Myocyte (in vitro differentiated cells): ENCODE data around the gene SAMD4A. TPM values are rescaled to one million over a fixed set of nuclear protein-coding genes. Genes with fewer than 3 reads are reported as not detected.
A peak's percentile ranks its signal among the peaks of the same experiment; 100 is the strongest.

ENCODE experiments used
- DNase-seq: peaks from one replicate; pipeline ENCODE4 v3.0.0-alpha.2; 2012; ENCODE audit warnings: low read depth
- total RNA-seq: library from RNA; depleted of rRNA; stranded (reverse); fragments of >200 nt; gene quantifications from 2 replicates; pipeline ENCODE4 v1.2.3, GENCODE V29; 2014

Gene SAMD4A
- total RNA-seq, 1 donor from 2014 or later = 83.2 TPM

DNA sequence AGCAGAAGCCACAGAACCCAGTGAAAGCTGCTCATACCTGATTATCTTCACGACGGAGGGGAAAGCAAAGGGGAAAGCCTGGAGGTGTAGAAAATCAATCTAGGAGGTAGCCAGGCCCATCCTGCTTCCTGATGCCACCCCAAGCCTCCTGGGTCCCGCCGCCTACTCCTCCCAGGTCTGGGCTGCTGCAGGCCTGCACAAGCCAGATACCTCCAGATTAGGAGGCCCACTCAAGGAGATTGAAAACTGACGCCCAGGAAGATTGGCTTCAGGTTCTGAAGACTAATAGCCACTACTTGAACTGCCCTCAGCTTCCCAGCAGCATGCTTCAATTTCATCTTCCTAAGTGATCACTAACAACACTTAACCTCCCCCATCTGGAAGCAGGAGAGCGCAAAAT lies 248.6 kb downstream of the SAMD4A start:
- no peak for DNase-seq

DNA sequence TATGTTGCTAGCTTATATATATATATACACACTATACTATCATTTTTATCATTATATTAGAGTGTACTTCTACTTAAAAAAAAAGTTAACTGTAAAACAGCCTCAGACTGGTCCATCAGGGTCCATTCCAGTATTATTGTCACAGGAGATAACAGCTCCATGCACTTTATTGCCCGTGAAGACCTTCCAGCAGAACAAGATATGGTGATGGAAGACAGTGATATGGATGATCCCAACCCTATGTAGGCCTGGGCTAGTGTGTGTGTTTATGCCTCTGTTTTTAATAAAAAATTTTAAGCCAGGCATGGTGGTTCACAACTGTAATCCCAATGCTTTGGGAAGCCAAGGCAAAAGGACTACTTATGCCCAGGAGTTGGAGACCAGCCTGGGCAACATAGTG lies 249.5 kb downstream of the SAMD4A start:
- no peak for DNase-seq

- no peak for DNase-seq
Measured at GRCh38 chr14:54817506-54817905, 250.6 kb downstream of the SAMD4A start.

DNA sequence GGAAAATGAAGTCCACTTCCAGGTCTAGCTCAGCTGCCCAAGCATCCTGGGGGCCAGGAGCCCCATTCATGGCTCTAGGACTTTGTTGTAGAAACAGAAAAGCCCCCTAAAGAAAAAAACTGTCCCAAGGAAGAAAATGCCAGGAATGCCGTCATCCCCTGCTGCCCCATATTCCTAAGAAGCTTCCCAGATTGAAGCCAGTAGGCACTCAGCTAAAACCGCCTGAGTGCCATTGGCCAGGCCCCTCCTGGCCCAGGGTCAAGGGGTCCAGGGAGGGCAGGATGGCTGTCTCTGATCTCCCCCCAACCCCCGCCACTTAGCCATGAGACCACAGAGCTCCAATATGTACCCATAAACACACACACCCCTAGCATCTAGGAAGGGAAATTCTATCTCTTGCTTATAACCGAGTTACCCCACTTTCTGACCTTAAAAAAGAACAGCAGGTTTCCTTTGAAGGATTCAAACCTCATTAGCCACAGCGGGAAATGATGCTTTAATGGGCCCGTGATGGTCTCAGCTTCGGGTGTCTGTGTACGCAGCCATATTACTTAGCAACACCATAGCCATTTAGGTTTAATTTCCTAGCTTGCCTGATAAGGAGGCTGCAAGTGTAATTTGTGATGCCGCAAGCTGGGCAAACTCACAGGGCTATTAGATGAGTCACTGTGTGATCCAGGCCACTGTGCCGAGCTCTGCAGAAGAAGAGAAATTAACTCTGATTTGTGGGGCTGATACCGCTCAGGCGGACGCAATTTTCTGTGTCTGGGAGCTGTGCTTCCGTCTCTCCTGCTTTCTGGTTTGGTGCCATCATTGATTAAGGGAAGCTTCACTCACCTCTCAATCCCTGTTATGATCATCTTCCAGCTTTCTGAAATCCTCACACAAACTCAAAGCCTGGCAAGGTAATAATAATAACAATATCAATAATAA lies 251.5 kb downstream of the SAMD4A start:
- peak; percentile 75 for DNase-seq

DNA sequence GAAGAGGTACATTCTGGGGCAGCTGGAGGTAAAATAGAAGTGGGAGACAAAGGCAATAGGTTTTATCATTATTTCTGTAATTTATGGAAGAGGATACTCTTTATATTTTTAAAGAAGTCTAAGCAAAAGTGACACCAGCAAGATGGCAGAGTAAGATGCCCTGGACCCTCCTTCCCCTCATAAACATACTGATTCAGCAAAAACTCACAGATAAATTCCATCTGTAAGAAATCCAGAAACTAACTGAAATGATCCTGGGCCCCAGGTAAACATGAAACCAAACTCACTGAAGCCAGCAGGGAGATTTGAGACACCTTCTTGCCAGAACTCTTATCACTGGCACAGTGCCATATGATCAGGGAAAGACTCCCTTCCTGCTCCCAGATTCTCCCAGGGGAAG lies 255.8 kb downstream of the SAMD4A start:
- DNase-seq = no peak

GRCh38 chr14:54823757-54824549 lies 257.0 kb downstream of the SAMD4A start:
- no peak for DNase-seq

DNA sequence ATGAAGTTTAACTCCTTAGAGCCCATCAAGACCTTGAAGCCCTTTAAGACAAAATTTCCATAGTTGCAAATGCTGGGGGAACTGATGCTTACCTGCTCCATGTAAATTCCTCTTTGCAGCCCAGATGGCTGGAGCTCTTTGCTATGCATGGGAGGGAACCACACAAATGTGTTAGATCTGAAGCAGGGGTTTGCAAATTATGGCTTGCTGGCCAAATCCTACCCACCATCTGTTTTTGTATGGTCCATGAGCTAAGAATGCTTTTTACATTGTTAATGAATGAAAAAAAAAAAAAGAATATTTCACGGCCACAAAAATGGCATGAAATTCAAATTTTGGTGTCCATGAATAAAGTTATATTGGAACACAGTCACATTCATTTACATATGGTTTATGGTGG lies 261.1 kb downstream of the SAMD4A start:
- DNase-seq = no peak

DNA sequence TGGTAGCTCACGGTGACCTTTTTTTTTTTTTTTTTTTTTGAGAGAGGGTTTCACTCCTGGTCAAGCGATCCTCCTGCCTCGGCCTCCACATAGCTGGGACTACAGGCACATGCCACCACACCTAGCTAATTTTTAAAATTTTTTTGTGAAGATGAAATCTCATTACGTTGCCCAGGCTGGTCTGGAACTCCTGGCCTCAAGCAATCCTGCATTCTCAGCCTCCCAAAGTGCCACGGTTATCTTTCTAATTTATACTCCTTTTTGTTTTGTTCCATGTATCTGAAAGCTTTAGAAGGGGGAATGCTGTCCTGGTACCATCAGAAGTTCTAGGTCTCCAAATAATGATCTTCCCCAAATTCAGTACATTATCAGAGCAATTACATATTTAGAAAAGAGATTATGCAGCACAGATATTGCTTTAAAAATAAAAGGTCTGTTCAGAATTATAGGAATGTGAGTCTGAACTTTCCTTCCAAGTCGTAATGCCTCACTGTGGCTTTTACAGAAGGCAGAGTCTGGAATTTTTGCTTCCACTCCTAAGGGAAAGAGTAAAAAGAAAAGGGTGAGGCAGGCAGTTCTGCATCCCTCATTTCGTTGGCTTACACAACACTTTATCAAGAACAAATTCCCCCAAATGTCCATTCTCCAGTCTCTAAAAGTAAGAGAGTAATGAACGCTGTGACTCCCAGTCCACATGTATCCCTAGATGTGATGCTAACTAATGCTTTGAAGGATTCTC lies 262.7 kb downstream of the SAMD4A start:
- DNase-seq = no peak

- no peak for DNase-seq
Measured at GRCh38 chr14:54830650-54831049, 263.7 kb downstream of the SAMD4A start.

GRCh38 chr14:54834081-54834480 lies 267.2 kb downstream of the SAMD4A start:
- no peak for DNase-seq

DNA sequence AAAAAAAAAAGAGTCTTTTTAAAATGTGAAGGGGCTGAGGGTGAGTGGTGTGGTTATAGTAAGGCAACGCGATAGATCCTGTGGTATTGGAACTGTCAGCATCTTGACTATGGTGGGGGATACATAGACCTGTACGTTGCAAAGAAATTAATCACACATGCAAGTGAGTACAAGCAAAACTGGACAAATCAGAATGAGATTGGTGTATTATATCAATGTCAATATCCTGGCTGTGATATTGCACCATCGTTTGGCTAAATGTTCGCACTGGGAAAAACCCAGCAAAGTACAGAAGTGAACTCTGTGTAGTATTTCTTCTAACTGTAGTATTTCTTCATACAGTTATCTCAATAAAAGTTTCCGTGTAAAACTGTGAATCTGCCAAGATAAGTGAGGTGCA lies 267.8 kb downstream of the SAMD4A start:
- no peak for DNase-seq

DNA sequence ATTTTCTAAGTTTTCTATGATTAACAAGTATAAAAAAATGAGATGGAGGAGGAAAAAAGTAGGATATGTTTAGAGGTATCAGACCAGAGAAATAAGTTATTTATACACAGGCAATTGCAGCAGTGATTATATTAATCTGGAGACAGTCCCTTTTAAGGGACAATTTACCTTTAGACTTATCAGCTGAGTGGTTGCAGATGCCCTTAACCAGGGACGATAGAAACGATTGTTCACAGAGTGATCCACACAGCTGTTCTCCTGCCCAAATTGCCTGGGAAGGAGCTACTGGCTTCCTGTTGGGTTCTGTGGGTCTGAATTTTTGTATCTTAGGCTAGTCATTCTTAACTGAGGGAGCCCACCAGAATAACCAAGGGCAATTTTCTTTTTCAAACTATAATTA lies 269.3 kb downstream of the SAMD4A start:
- no peak for DNase-seq

GRCh38 chr14:54837508-54838149 lies 270.7 kb downstream of the SAMD4A start:
- DNase-seq = no peak

DNA sequence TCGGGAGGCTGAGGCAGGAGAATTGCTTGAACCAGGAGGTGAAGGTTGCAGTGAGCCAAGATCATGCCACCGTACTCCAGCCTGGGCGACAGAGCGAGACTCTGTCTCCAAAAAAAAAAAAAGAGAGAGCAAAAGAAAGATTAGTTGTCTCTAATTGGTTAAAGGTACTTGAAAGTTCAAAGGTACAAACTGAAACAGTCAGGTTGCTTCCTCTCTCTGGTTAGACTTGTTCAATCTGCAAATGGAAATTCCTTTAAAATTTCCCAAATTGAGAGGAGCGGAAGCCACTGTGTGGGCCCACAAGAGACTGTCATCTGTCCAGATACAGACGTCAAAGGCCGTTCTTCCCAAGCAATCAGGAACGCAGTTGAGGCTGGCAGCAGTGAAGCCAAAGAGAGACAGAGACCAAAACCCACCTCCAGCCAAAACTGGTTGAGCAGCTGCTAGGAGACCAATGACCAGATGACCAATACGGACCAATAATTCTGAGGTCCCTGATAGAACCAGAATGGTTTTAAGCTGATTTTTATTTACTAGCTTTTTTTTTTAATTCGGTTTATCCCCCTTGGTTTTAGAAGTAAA lies 272.1 kb downstream of the SAMD4A start:
- DNase-seq = no peak

GRCh38 chr14:54839701-54840119 lies 272.8 kb downstream of the SAMD4A start:
- no peak for DNase-seq

DNA sequence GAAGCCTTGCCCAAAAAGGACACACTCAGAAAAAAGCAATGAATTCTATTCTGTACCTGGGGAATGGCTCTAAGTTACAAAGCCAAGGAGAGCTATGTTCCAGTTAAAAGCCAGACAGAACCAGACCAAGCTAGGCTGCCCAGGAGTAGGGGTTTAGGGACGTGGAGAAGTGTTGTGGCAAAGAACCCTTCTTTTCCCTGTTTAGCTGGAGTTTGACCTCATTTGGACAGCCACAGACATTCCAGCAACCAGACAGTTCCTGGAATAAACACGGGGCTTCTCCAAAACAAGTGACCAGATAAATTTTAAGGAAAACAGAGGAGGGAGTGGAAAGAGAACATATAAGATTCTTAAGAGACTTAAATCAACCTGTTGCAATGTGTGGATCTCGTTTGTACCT lies 273.4 kb downstream of the SAMD4A start:
- no peak for DNase-seq

DNA sequence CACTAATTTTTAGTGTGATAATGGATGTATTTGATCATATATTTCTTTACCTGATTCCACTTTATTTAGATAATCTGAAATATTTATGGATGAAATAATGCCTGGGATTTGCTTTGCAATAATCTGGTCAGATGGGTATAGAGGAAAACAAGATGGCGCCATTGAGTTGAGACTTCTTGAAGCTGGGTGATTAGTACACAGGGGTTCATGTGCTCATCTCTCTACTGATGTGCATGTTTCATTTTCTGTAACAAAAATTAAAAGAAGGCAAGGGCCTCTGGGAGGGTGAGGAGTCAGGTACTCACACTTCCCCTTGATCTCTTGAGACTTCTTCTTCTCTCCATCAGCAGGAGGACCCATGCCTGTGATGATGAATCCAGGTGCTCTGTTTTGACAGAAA lies 273.9 kb downstream of the SAMD4A start:
- DNase-seq = no peak
